ENCODE data around the gene SARDH. TPM values are rescaled to one million over a fixed set of nuclear protein-coding genes. Genes with fewer than 3 reads are reported as not detected.
A peak's percentile ranks its signal among the peaks of the same experiment; 100 is the strongest.

Gene SARDH
- total and polyA plus RNA-seq, 4 donors = 6.9 to 10.5 (median 8.8) TPM

GRCh38 chr9:133661846-133662540 is 76.2 kb downstream of the SARDH start:
- no peak overlapping the region for H3K27ac ChIP-seq (ENCODE audit: low read depth, low read length)
- DNase-seq (ENCODE audit: low read depth in 4 of 6, low spot score in 6 of 6) = no peak
- WGBS (ENCODE audit: insufficient coverage) = 82% methylated on average over 25 of the region's 26 CpGs
- H3K4me1 ChIP-seq (ENCODE audit: control insufficient read depth, insufficient read depth, low read length) = peaks cover 24% of the 10 kb centered on the region
- peaks cover 34% of the 10 kb centered on the region for H3K36me3 ChIP-seq (ENCODE audit: control insufficient read depth, insufficient read depth, low read length)
- H3K27me3 ChIP-seq (ENCODE audit: control insufficient read depth, insufficient read depth, low read length) = peaks cover 15% of the 10 kb centered on the region
- no peaks in the 10 kb centered on the region for H3K9me3 ChIP-seq (ENCODE audit: control insufficient read depth, insufficient read depth, low read length)
- no peak overlapping the region for H3K4me3 ChIP-seq (ENCODE audit: low read depth, low read length)

- no peak overlapping the region for H3K27ac ChIP-seq (ENCODE audit: low read depth, low read length)
- WGBS (ENCODE audit: insufficient coverage) = 50% methylated on average over 13 of the region's 13 CpGs
- peaks cover 23% of the 10 kb centered on the region for H3K36me3 ChIP-seq (ENCODE audit: control insufficient read depth, insufficient read depth, low read length)
- peaks cover 46% of the 10 kb centered on the region for H3K4me1 ChIP-seq (ENCODE audit: control insufficient read depth, insufficient read depth, low read length)
- H3K9me3 ChIP-seq (ENCODE audit: control insufficient read depth, insufficient read depth, low read length) = no peaks in the 10 kb centered on the region
- no peak overlapping the region for H3K4me3 ChIP-seq (ENCODE audit: low read depth, low read length)
- H3K27me3 ChIP-seq (ENCODE audit: control insufficient read depth, insufficient read depth, low read length) = peaks cover 35% of the 10 kb centered on the region
- DNase-seq (ENCODE audit: low read depth in 4 of 6, low spot score in 6 of 6) = peak in 1 of 6 donors; percentile 88
These were observed 78.6 kb downstream of the SARDH start for GRCh38 chr9:133659516-133659915.

GRCh38 chr9:133658442-133659431 is 79.4 kb downstream of the SARDH start:
- Histone ChIP-seq H3K27me3 (ENCODE audit: control insufficient read depth, insufficient read depth, low read length) (peaks cover 38% of the 10 kb centered on the region), H3K4me3 (ENCODE audit: low read depth, low read length) (no peak overlapping the region), H3K36me3 (ENCODE audit: control insufficient read depth, insufficient read depth, low read length) (peaks cover 19% of the 10 kb centered on the region), H3K4me1 (ENCODE audit: control insufficient read depth, insufficient read depth, low read length) (peaks cover 47% of the 10 kb centered on the region), H3K9me3 (ENCODE audit: control insufficient read depth, insufficient read depth, low read length) (no peaks in the 10 kb centered on the region), H3K27ac (ENCODE audit: low read depth, low read length) (no peak overlapping the region)
- peak in 2 of 6 donors; percentile 42 to 62 for DNase-seq (ENCODE audit: low read depth in 4 of 6, low spot score in 6 of 6)
- 7% methylated on average over 46 of the region's 46 CpGs for WGBS (ENCODE audit: insufficient coverage)

DNA sequence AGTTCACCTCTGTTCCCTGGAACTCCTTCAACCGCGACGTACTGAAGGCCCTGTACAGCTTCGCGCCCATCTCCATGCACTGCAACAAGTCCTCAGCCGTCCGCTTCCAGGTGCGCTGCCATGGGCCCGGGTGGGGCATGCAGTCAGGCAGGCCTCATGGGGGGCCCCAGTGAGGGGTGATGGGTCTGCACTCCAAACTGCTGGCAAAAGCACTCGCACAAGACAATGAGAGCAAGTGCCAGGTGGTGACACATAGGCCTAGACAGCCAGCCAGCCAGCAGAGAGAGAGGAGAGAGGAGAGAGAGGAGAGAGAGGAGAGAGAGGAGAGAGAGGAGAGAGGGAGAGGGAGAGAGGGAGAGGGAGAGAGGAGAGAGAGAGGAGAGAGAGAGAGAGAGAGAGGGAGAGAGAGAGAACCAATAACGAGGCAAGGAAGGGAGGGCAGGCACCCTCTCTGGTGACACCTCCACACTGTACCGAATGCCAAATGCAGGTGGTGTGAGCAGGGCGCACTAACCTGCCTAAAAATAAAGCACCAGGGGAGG is 81.0 kb downstream of the SARDH start:
- Histone ChIP-seq H3K4me3 (ENCODE audit: low read depth, low read length) (no peak overlapping the region), H3K9me3 (ENCODE audit: control insufficient read depth, insufficient read depth, low read length) (no peaks in the 10 kb centered on the region), H3K4me1 (ENCODE audit: control insufficient read depth, insufficient read depth, low read length) (peaks cover 47% of the 10 kb centered on the region), H3K36me3 (ENCODE audit: control insufficient read depth, insufficient read depth, low read length) (peaks cover 9% of the 10 kb centered on the region), H3K27ac (ENCODE audit: low read depth, low read length) (no peak overlapping the region), H3K27me3 (ENCODE audit: control insufficient read depth, insufficient read depth, low read length) (peaks cover 38% of the 10 kb centered on the region)
- 67% methylated on average over 5 of the region's 13 CpGs for WGBS (ENCODE audit: insufficient coverage)
- peak in 2 of 6 donors; percentile 30 to 42 for DNase-seq (ENCODE audit: low read depth in 4 of 6, low spot score in 6 of 6)

DNA sequence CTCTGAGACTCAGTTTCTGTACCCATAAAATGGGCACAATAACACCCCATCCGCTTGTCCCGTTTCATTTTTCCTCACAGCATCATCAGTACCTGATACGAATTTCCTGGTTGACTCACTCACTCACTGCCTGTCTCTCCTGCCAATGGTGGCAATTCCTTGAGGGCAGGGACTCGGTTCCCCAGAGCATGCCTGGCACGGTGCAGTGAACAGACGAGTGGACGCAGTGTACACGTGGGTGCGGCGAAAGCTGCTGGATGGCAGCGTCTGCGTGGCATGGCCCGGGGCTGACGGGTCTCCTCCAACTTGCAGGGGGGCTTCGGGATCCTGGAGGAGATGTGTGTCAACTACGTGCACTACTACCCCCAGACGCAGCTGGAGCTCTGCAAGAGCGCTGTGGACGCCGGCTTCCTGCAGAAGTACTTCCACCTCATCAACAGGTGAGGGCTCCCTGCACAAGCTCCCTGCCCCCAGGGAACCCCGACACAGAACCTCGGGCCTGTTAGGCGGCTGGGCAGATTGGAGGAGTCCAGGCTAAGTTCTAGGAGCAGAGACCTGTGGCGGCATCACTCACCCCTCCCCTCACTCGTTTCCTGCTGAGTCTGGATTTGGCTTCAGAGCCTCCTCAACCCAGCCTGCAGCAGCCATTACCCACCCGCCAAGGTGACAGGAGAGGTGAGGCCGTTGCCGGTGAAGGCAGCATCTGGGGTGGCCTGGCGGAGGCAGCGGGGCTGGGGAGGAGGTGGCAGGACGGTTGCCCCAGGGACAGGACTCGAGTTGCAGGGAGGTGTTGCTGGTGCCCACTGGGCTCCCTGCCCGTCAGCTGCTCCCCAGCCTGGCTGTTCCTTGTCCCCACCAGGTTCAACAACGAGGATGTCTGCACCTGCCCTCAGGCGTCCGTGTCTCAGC is 81.7 kb downstream of the SARDH start:
- DNase-seq (ENCODE audit: low read depth in 4 of 6, low spot score in 6 of 6) = no peak
- no peak overlapping the region for H3K27ac ChIP-seq (ENCODE audit: low read depth, low read length)
- no peak overlapping the region for H3K4me3 ChIP-seq (ENCODE audit: low read depth, low read length)
- H3K36me3 ChIP-seq (ENCODE audit: control insufficient read depth, insufficient read depth, low read length) = peaks cover 4% of the 10 kb centered on the region
- H3K9me3 ChIP-seq (ENCODE audit: control insufficient read depth, insufficient read depth, low read length) = no peaks in the 10 kb centered on the region
- WGBS (ENCODE audit: insufficient coverage) = 73% methylated on average over 35 of the region's 36 CpGs
- H3K27me3 ChIP-seq (ENCODE audit: control insufficient read depth, insufficient read depth, low read length) = peaks cover 38% of the 10 kb centered on the region
- peaks cover 47% of the 10 kb centered on the region for H3K4me1 ChIP-seq (ENCODE audit: control insufficient read depth, insufficient read depth, low read length)

- Histone ChIP-seq H3K27ac (ENCODE audit: low read depth, low read length) (no peak overlapping the region), H3K9me3 (ENCODE audit: control insufficient read depth, insufficient read depth, low read length) (no peaks in the 10 kb centered on the region), H3K27me3 (ENCODE audit: control insufficient read depth, insufficient read depth, low read length) (peaks cover 38% of the 10 kb centered on the region), H3K36me3 (ENCODE audit: control insufficient read depth, insufficient read depth, low read length) (peaks cover 4% of the 10 kb centered on the region), H3K4me3 (ENCODE audit: low read depth, low read length) (no peak overlapping the region), H3K4me1 (ENCODE audit: control insufficient read depth, insufficient read depth, low read length) (peaks cover 47% of the 10 kb centered on the region)
- WGBS (ENCODE audit: insufficient coverage) = 57% methylated on average over 14 of the region's 14 CpGs
- DNase-seq (ENCODE audit: low read depth in 4 of 6, low spot score in 6 of 6) = no peak
These were observed 82.5 kb downstream of the SARDH start for GRCh38 chr9:133655701-133656100.

DNA sequence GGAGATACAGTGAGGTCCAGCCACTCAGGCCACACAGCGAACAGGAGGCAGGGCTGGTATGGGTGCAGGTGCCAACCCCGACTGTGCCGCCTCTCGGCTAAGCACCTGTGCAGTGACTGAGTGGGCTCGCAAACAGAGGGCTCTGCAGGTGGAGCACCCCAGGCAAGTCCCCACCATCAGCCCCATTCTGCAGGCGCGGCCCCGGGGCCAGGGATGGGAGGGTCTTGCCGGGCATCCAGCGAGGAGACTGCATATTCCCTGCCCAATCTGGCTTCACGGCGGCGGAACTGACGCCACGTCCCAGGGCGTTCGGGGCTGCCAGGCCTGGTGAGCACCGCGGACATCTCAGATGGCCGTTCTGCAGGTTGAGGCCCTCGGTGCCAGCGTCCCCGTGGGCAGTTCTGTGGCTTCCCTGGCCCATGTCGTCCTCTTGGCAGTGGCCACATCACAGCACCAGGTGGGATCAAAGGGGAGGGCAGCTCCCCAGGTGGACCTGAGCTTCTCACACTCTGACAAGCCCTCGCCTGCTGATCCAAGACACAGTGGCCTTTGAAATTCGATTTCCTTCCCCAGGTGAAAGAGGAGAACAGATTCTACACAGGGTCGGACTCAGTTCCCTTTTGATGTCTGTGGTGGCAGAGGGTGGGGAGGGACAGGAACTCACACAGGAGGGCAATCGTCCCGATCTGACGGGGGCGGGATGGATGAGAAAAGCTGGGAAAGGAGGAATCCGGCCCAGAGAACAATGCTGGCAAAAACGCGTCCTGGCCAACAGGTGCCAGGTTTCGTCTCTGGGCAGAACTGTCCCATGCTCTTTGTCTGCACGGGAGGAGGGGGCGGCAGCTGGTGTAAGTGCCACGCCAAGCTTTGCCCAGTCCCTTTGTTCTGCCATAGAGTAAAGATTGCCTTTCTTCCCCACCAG is 83.2 kb downstream of the SARDH start:
- DNase-seq (ENCODE audit: low read depth in 4 of 6, low spot score in 6 of 6) = no peak
- Histone ChIP-seq H3K27ac (ENCODE audit: low read depth, low read length) (no peak overlapping the region), H3K4me1 (ENCODE audit: control insufficient read depth, insufficient read depth, low read length) (peaks cover 47% of the 10 kb centered on the region), H3K9me3 (ENCODE audit: control insufficient read depth, insufficient read depth, low read length) (no peaks in the 10 kb centered on the region), H3K4me3 (ENCODE audit: low read depth, low read length) (no peak overlapping the region), H3K27me3 (ENCODE audit: control insufficient read depth, insufficient read depth, low read length) (peaks cover 38% of the 10 kb centered on the region), H3K36me3 (ENCODE audit: control insufficient read depth, insufficient read depth, low read length) (peaks cover 4% of the 10 kb centered on the region)
- WGBS (ENCODE audit: insufficient coverage) = 63% methylated on average over 38 of the region's 38 CpGs

GRCh38 chr9:133653638-133654037 is 84.5 kb downstream of the SARDH start:
- 68% methylated on average over 8 of the region's 9 CpGs for WGBS (ENCODE audit: insufficient coverage)
- Histone ChIP-seq H3K27ac (ENCODE audit: low read depth, low read length) (no peak overlapping the region), H3K4me1 (ENCODE audit: control insufficient read depth, insufficient read depth, low read length) (peaks cover 33% of the 10 kb centered on the region), H3K27me3 (ENCODE audit: control insufficient read depth, insufficient read depth, low read length) (peaks cover 30% of the 10 kb centered on the region), H3K4me3 (ENCODE audit: low read depth, low read length) (no peak overlapping the region), H3K36me3 (ENCODE audit: control insufficient read depth, insufficient read depth, low read length) (peaks cover 4% of the 10 kb centered on the region), H3K9me3 (ENCODE audit: control insufficient read depth, insufficient read depth, low read length) (no peaks in the 10 kb centered on the region)
- DNase-seq (ENCODE audit: low read depth in 4 of 6, low spot score in 6 of 6) = no peak
